GM19238 (cell line): ENCODE results near the gene MDC1.

ENCODE experiments used
- DNase-seq: peaks from one replicate; pipeline ENCODE4 v3.0.0; 2011; ENCODE audit warnings: low spot score; ENCODE audit not compliant: insufficient read length

MDC1 gene

GRCh38 chr6:30748851-30749540 is 31.9 kb upstream of the MDC1 start:
- DNase-seq, result no peak

- DNase-seq, result no peak
These were observed 31.1 kb upstream of the MDC1 start for GRCh38 chr6:30747902-30748769.

GRCh38 chr6:30747300-30747687 is 30.2 kb upstream of the MDC1 start:
- no peak for DNase-seq

GRCh38 chr6:30744054-30744805 is 27.1 kb upstream of the MDC1 start, which contains the start of gene IER3:
Gene IER3, minus strand, starts transcription at chr6:30744547. Its CDS starts 29 bp downstream, at chr6:30744518.
- DNase-seq, result peak; percentile 57

- no peak for DNase-seq
These were observed 26.3 kb upstream of the MDC1 start for GRCh38 chr6:30743099-30744053.

GRCh38 chr6:30742316-30743098 is 25.4 kb upstream of the MDC1 start, which contains the start of gene FLOT1:
Gene FLOT1, minus strand, starts transcription at chr6:30742687. Its CDS starts 498 bp downstream, at chr6:30742189.
- peak; percentile 88 for DNase-seq

GRCh38 chr6:30741789-30742315 is 24.8 kb upstream of the MDC1 start:
- no peak for DNase-seq

- DNase-seq, result no peak
These were observed 24.1 kb upstream of the MDC1 start for GRCh38 chr6:30741063-30741779.

GRCh38 chr6:30740540-30740870 is 23.4 kb upstream of the MDC1 start:
- no peak for DNase-seq

GRCh38 chr6:30738532-30738931 is 21.5 kb upstream of the MDC1 start:
- DNase-seq, result no peak

GRCh38 chr6:30735668-30736314 is 18.7 kb upstream of the MDC1 start:
- no peak for DNase-seq

- no peak for DNase-seq
These were observed 15.3 kb upstream of the MDC1 start for GRCh38 chr6:30732237-30732943.

- peak; percentile 68 for DNase-seq
These were observed 13.7 kb upstream of the MDC1 start for GRCh38 chr6:30730601-30731435.

- no peak for DNase-seq
These were observed 11.0 kb upstream of the MDC1 start for GRCh38 chr6:30727920-30728553.

GRCh38 chr6:30726506-30727413 is 9.7 kb upstream of the MDC1 start:
- DNase-seq, result no peak
